ENCODE results near the gene CARD19. TPM values are rescaled to one million over a fixed set of nuclear protein-coding genes. Genes with fewer than 3 reads are reported as not detected.
"Not testable (repeated sequence)": the region's sequence is repeated elsewhere in the genome, so short reads cannot be mapped to it uniquely, and the experiment has no call there.

Gene CARD19
- total and polyA plus RNA-seq, 8 donors, result 16.9 to 43.0 (median 23.1) TPM

DNA sequence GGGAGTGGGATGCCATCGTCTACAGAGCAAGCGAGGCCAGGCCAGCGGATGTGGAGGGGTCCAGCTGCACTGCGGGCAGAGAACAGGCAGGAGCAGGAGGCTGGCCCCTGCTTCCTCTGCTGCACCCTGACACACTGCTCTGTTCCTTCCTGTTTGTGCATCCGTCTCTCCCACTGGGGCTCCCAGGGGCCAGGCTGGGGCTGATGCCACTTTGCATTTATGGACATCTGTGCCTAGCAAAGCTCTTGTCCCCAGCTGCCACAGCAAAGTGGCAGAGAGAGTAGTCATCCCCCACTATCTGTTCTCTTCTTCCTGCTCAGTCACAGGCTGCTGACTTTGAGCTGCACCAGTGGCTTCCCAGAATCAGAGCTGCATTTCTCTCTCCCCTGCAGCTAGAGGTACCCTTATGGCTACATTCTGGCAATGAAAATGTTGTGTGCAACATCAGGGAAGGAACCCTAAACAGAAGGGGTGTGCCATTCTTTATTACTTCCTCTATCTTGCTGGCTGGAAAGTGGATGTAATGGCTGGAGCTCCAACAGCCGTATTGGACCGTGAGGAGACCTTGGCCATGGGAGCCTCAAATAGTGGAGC lies 42.3 kb downstream of the CARD19 start:
- Histone ChIP-seq H3K27me3 (no peaks in the 10 kb centered on the region), H3K36me3 (no peaks in the 10 kb centered on the region), H3K4me3 (no peak overlapping the region), H3K4me1 (peaks cover 11 to 30% of the 10 kb centered on the region in 2 donors), H3K9me3 (peaks cover 0 to 5% of the 10 kb centered on the region in 2 donors), H3K27ac (no peak overlapping the region)
- DNase-seq, result peak in 1 of 4 donors; percentile 61
- no peak for ATAC-seq
- TF ChIP-seq, protein P1, sequence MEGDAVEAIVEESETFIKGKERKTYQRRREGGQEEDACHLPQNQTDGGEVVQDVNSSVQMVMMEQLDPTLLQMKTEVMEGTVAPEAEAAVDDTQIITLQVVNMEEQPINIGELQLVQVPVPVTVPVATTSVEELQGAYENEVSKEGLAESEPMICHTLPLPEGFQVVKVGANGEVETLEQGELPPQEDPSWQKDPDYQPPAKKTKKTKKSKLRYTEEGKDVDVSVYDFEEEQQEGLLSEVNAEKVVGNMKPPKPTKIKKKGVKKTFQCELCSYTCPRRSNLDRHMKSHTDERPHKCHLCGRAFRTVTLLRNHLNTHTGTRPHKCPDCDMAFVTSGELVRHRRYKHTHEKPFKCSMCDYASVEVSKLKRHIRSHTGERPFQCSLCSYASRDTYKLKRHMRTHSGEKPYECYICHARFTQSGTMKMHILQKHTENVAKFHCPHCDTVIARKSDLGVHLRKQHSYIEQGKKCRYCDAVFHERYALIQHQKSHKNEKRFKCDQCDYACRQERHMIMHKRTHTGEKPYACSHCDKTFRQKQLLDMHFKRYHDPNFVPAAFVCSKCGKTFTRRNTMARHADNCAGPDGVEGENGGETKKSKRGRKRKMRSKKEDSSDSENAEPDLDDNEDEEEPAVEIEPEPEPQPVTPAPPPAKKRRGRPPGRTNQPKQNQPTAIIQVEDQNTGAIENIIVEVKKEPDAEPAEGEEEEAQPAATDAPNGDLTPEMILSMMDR (IDR thresholded peaks at IDR 0.05), result no peak
- intact Hi-C loops (cut with DNase I), result no loop called here

DNA sequence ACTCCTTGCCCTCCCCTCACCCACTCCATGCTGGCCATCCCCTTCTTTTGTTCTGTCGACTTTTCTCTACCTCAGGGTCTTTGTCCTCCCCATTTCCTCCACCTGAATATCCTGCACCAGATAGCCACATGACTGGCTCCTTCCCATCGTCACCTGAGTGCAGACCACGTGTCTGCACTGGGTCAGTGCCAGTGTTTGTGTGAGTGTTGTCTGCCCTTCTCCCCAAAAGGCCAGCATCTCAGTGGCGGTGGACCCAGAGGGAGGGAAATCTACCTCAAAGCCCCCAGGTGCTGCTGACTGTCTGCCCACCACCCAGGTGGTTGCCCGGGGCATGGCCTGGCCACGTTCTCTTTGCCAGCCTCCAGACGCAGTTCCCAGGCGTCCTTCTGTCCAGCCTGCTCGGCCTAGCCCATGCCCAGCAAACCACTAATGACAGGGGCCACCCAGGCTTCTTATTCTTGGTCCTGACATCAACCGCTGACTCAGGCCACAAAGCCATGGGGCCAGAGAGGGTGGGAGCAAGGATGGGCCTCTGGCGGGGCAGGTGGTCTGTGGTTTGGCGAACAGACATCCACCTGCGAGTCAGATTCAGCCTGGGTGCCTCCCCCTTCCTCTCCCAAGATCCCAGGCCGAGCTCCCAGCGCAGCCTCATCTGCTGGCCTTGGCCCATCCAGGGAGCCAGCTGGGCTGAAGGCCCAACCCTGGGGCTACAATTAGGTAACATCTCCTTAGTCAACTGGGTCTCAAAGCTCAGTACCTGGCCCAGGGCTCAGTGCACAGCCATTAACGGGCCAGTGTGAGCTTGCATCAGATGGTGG lies 43.6 kb downstream of the CARD19 start:
- intact Hi-C loops (cut with DNase I), result no loop called here
- Histone ChIP-seq H3K4me3 (no peak overlapping the region), H3K4me1 (peaks cover 9 to 33% of the 10 kb centered on the region in 2 donors), H3K36me3 (no peaks in the 10 kb centered on the region), H3K9me3 (peaks cover 0 to 5% of the 10 kb centered on the region in 2 donors), H3K27me3 (no peaks in the 10 kb centered on the region), H3K27ac (no peak overlapping the region)
- DNase-seq, result peak in 1 of 4 donors; percentile 46
- no peak for ATAC-seq
- TF ChIP-seq, protein P1 (IDR thresholded peaks at IDR 0.05), result no peak

DNA sequence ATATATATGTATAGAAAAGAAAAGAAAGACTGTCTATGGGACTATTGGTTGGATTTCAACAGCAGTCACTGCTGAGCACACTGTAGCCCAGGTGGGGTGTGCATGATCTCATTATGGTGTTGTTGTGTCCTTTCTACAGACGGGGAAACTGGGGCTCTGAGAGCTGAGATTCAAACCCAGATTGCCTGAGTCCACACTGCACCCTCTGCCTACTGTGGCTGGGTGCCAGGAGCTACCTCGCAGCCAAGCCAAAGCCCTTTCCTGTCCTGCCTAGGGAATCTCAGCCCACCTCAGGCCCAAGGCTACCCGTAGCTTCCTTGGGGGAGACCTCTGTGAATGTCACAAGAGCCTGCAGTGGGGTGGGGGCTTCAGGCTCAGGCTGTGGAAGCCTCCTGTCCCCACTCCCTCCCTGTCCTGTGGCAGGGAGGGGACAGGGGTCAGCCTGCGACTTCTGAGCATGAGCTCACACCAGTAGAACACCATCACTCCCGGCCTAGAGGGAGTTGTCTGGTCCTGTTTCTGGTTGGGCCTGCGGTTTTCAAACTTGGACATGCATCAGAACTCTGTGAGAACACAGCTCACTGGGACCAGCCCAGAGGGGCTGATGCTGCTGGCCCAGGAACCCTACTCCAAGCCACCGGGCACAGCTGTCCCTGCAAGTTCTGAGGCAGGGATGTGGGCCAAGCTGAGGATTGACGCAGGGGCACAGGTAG lies 45.9 kb downstream of the CARD19 start:
- DNase-seq (peak in 1 of 4 donors; percentile 44), ATAC-seq (no peak)
- Histone ChIP-seq H3K36me3 (no peaks in the 10 kb centered on the region), H3K27me3 (no peaks in the 10 kb centered on the region), H3K4me1 (peaks cover 0 to 17% of the 10 kb centered on the region in 2 donors), H3K9me3 (peaks cover 0 to 5% of the 10 kb centered on the region in 2 donors), H3K27ac (no peak overlapping the region), H3K4me3 (no peak overlapping the region)
- intact Hi-C loops (cut with DNase I), result no loop called here
- TF ChIP-seq, protein P1 (IDR thresholded peaks at IDR 0.05), result no peak

DNA sequence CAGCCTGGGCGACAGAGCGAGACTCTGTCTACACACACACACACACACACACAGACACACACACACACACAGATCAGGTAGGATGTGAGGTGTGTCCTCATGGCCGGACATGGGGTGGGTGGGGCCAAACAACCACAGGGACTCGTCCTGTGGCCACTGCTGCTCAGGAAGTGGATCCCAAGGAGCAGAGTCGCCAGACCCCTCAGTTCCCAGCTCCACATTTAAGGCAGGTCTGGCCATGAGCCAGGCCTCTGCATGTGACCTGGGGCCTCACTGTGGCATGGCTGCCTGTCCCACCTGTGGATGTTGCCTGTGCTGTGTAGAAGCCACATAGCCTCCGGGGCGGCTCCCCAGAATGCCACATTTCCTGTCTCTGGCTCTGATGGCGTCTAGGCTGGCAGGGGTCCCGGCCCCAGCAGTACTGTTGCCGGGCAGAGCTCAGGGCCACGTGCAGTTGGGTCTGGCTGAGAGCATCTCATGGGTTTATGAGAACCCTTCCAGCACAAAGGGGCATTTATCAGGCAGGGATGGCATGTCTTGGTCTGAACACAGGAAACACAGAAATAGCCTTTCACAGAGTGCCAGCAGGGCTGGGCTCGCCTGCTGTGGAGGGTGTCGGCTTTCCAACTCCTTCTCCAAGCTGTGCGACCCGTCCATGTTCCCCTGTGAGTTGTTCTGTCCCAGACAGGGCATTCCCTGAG lies 48.0 kb downstream of the CARD19 start:
- no peaks in the 10 kb centered on the region for H3K36me3 ChIP-seq
- TF ChIP-seq, protein P1 (IDR thresholded peaks at IDR 0.05), result no peak
- H3K9me3 ChIP-seq, result no peaks in the 10 kb centered on the region
- intact Hi-C loops (cut with DNase I), result no loop called here
- peak; percentile 29 for ATAC-seq
- peak in 2 of 4 donors; percentile 46 to 69 for DNase-seq
- peaks cover 0 to 11% of the 10 kb centered on the region in 2 donors for H3K4me1 ChIP-seq
- H3K27ac ChIP-seq, result no peak overlapping the region
- H3K27me3 ChIP-seq, result no peaks in the 10 kb centered on the region
- H3K4me3 ChIP-seq, result no peak overlapping the region

DNA sequence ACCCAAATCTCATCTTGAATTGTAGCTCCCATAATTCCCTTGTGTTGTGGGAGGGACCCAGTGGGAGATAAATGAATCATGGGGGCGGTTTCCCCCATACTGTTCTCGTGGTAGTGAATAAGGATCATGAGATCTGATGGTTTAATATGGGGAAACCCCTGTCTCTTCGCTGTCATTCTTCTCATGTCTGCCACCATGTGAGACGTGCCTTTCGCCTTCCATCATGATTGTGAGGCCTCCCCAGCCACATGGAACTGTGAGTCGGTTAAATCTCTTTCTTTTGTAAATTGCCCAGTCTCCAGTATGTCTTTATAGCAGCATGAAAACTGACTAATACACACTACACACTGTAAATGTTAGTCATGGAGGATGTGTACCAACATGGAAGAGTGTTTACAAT lies 50.7 kb downstream of the CARD19 start:
- H3K4me3 ChIP-seq; ATAC-seq; intact Hi-C loops (cut with DNase I); H3K27me3 ChIP-seq; H3K36me3 ChIP-seq; H3K27ac ChIP-seq; DNase-seq; H3K9me3 ChIP-seq: not testable (repeated sequence)
- peaks cover 0 to 22% of the 10 kb centered on the region in 2 donors for H3K4me1 ChIP-seq
